GM19395 (cell line): Measurements from ENCODE around the gene MYBPHL.

Source experiments
- ATAC-seq: cut with Tn5 transposase; IDR thresholded peaks from one replicate; pipeline ENCODE4 v1.9.1; 2021; ENCODE audit warnings: mild to moderate bottlenecking, moderate library complexity; ENCODE audit not compliant: unreplicated experiment

The MYBPHL gene

GRCh38 chr1:109253803-109254620, 52.8 kb downstream of the MYBPHL start:
- ATAC-seq: no peak

DNA sequence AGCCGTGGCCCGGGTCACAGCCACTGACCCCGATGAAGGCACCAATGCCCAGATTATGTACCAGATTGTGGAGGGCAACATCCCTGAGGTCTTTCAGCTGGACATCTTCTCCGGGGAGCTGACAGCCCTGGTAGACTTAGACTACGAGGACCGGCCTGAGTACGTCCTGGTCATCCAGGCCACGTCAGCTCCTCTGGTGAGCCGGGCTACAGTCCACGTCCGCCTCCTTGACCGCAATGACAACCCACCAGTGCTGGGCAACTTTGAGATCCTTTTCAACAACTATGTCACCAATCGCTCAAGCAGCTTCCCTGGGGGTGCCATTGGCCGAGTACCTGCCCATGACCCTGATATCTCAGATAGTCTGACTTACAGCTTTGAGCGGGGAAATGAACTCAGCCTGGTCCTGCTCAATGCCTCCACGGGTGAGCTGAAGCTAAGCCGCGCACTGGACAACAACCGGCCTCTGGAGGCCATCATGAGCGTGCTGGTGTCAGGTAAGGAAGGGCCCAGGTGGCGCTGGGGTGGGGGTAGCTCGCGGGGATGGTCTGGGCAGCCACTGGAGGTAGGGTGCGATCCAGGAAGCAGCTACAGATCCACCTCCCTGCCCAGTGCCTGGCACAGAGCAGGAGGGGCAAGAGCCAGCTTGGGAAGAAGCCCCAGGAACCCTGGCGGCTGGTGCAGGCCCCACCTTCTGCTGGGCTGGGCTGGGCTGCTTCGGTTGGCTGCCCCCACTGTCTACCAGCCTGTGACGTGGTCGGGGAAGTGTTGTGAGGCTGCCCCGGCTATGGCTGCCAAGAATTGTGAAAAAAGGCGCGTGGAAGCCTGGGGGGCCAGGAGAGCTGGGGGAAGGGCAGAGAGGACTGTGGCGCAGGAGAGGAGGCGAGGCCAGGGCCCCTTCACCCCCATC, 53.7 kb downstream of the MYBPHL start:
- ATAC-seq: no peak

DNA sequence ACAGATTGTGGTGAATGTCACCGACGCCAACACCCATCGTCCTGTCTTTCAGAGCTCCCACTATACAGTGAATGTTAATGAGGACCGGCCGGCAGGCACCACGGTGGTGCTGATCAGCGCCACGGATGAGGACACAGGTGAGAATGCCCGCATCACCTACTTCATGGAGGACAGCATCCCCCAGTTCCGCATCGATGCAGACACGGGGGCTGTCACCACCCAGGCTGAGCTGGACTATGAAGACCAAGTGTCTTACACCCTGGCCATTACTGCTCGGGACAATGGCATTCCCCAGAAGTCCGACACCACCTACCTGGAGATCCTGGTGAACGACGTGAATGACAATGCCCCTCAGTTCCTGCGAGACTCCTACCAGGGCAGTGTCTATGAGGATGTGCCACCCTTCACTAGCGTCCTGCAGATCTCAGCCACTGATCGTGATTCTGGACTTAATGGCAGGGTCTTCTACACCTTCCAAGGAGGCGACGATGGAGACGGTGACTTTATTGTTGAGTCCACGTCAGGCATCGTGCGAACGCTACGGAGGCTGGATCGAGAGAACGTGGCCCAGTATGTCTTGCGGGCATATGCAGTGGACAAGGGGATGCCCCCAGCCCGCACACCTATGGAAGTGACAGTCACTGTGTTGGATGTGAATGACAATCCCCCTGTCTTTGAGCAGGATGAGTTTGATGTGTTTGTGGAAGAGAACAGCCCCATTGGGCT, 54.5 kb downstream of the MYBPHL start:
- no peak for ATAC-seq

DNA sequence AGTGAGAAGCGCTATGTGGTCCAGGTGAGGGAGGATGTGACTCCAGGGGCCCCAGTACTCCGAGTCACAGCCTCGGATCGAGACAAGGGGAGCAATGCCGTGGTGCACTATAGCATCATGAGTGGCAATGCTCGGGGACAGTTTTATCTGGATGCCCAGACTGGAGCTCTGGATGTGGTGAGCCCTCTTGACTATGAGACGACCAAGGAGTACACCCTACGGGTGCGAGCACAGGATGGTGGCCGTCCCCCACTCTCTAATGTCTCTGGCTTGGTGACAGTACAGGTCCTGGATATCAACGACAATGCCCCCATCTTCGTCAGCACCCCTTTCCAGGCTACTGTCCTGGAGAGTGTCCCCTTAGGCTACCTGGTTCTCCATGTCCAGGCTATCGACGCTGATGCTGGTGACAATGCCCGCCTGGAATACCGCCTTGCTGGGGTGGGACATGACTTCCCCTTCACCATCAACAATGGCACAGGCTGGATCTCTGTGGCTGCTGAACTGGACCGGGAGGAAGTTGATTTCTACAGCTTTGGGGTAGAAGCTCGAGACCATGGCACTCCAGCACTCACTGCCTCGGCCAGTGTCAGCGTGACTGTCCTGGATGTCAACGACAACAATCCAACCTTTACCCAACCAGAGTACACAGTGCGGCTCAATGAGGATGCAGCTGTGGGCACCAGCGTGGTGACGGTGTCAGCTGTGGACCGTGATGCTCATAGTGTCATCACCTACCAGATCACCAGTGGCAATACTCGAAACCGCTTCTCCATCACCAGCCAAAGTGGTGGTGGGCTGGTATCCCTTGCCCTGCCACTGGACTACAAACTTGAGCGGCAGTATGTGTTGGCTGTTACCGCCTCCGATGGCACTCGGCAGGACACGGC, 55.3 kb downstream of the MYBPHL start:
- no peak for ATAC-seq

- no peak for ATAC-seq
Measured at GRCh38 chr1:109250454-109251276, 56.1 kb downstream of the MYBPHL start.

- ATAC-seq: peak; percentile 39
Measured at GRCh38 chr1:109249654-109250401, 57.0 kb downstream of the MYBPHL start.

- peak; percentile 79 for ATAC-seq
Measured at GRCh38 chr1:109248797-109249629, 57.8 kb downstream of the MYBPHL start, which contains the start of gene CELSR2. CELSR2 (plus strand) TSS chr1:109249539; CDS start chr1:109250080, 541 bp downstream.

GRCh38 chr1:109248444-109248796, 58.4 kb downstream of the MYBPHL start:
- no peak for ATAC-seq

DNA sequence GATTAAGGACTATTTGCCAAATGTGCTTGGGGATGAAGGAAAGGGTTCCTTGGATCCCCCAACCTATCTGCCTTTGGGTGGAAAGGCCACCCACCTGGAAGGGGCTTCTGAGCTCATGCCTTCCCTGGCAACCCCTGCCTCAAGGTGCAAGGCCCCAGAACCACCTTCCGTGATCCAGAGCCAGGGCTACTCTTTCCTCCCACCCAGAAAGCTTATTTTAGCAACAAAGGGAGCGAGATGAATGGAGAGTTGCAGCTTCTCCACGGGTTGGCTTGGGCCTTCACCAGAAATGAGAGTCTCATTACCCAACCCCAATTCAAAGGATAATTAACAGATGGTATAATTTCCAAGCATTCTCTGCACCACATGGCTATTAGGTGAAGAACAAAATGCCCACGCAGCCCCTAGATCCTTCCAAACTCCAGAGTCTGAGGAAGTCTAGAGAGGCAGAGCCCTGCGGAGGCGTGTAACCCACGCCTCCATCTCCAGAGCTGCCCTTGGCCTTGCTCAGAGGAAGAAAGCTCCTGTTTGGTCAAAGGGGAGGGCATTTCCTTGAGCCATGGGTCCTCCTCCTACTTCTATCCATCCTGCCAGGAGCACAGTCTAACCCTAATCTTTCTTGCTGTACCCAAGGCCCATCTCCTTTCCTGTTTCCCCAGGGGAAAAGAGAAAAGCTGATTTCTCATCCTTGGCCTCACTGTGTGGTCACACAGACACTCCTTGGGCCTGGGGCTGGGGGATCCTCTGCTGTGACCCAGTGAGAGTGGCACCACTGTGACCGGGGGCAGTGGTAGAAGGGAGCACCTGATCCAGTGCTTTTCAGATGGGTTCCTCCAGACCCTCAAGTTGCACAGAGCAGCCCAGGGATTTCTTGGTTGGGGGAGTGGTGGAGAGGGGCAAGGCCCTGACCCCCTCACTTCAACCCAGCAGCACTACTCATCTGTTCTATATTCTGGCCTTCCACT, 59.1 kb downstream of the MYBPHL start:
- ATAC-seq: no peak

- ATAC-seq: no peak
Measured at GRCh38 chr1:109246141-109246551, 60.7 kb downstream of the MYBPHL start.

DNA sequence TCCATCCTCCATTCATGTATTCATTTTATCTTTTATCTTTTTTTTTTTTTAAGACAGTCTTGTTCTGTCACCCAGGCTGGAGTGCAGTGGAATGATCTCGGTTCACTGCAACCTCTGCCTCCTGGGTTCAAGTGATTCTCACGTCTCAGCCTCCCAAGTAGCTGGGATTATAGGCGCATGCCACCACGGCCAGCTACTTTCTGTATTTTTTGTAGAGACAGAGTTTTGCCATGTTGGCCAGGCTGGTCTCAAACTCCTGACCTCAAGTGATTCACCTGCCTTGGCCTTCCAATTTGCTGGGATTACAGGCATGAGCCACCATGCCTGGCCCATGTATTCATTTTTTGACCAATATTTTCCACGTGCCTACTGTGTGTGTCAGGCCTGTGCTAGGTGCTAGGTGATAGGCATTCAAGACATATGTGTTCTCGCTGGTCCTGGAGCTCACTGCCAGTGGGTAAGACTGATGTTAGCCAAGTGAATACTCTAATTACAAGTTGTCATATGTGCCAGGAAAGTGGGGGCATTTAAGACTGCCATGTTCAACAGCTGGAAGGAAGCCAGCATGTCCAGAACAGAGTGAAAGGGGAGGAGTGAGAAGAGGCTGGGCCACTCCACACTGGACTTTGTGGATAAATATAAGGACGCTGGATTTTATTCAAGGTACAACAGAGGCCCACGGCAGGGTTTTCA, 62.8 kb downstream of the MYBPHL start:
- no peak for ATAC-seq

- ATAC-seq: no peak
Measured at GRCh38 chr1:109243221-109243620, 63.6 kb downstream of the MYBPHL start.

DNA sequence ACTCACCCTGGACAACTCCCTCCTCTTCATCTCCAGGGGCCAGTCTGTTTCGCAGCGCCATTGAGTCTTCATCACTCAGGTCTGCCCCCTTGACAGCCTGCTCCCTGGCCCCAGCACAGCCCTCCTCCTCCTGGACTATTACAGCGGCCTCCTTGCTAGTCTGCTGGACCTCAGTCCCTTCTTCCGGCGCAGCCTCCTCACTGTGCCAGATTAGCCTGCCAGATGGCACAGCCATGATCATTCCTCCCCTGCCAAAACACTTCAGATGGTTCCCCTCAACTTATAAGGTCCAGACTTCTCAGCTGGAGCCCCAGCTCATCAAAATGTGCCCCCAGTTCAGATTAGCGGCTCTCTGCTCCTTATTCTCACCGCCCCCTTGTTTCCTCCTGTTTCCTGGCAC, 64.4 kb downstream of the MYBPHL start:
- ATAC-seq: no peak
